Lower leg skin (tissue), 3 donors: Measurements from ENCODE around the gene TMED6.

ENCODE experiments used
- POLR2A ChIP-seq, 2 donors: fragments of 450-650 bp; IDR thresholded peaks; one replicate each; pipeline ENCODE4 v1.6.1; 2016 to 2017; ENCODE audit warnings: antibody characterized with exemption in 2 of 2, mild to moderate bottlenecking in 1 of 2, moderate library complexity in 1 of 2
- TF ChIP-seq, protein P1 (sequence below), 3 donors: fragments of 450-650 bp; IDR thresholded peaks; one replicate each; pipeline ENCODE4 v1.5.1; 2016; ENCODE audit warnings: antibody characterized with exemption in 3 of 3, mild to moderate bottlenecking in 3 of 3, moderate library complexity in 2 of 3

DNA sequence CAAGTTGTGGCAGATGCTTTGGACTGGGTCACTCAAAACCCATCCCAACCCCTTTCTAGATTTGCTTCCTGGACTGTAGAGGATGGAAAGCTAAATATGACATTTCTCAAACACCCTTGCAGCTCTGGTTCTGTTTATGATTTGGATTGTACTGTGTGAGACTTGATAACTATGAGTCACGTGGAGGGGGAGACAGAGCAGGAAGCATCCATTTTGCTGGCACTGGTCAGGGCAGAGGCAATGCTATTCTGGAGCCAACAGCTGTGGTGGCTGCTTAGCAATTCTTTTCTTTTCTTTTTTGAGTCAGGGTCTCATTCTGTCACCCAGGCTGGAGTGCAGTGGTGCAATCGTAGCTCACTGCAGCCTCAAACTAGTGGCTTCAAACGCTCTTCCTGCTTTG lies 47.8 kb upstream of the TMED6 start:
- TF ChIP-seq, protein P1, sequence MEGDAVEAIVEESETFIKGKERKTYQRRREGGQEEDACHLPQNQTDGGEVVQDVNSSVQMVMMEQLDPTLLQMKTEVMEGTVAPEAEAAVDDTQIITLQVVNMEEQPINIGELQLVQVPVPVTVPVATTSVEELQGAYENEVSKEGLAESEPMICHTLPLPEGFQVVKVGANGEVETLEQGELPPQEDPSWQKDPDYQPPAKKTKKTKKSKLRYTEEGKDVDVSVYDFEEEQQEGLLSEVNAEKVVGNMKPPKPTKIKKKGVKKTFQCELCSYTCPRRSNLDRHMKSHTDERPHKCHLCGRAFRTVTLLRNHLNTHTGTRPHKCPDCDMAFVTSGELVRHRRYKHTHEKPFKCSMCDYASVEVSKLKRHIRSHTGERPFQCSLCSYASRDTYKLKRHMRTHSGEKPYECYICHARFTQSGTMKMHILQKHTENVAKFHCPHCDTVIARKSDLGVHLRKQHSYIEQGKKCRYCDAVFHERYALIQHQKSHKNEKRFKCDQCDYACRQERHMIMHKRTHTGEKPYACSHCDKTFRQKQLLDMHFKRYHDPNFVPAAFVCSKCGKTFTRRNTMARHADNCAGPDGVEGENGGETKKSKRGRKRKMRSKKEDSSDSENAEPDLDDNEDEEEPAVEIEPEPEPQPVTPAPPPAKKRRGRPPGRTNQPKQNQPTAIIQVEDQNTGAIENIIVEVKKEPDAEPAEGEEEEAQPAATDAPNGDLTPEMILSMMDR (IDR thresholded peaks at IDR 0.05), result no peak
- no peak for TF ChIP-seq POLR2A (IDR thresholded peaks at IDR 0.05)
